ENCODE results near the gene DZIP3.

The DZIP3 gene

DNA sequence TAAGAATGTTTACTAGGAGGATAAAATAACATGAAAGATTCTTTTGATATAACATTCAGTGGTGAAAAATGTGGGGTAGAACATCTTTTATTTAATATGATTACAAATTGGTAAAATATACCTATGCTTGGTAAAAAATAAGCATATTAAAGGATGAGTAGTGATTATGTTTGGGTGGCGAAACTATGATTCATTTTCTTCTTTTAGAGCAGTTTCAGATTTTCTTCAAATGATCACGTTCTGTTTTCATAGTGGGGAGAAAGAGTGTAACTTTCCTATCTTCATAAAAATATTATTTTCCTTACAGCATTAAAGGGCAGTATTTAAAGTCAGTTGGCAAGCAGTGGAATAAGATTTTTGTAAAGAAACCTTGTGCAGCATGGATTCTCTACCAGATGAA, 15.5 kb downstream of the DZIP3 start:
- H3K9me3 ChIP-seq (ENCODE audit: control insufficient read depth, low read length) = no peaks in the 10 kb centered on the region
- no peak overlapping the region for H4K91ac ChIP-seq (ENCODE audit: low read length)
- peaks cover 12% of the 10 kb centered on the region for H3K79me1 ChIP-seq (replicated peaks; ENCODE audit: low read length, poor library complexity, severe bottlenecking)
- H3K4ac ChIP-seq (ENCODE audit: low read depth in 1 of 2, low read length in 2 of 2) = no peak overlapping the region
- no peak overlapping the region for H2BK12ac ChIP-seq (ENCODE audit: low read length in 2 of 2)
- no peak overlapping the region for H2BK5ac ChIP-seq (ENCODE audit: low read depth, low read length, poor library complexity, severe bottlenecking)
- H3K4me1 ChIP-seq (ENCODE audit: control insufficient read depth, insufficient read depth, low read depth, low read length) = no peaks in the 10 kb centered on the region
- H3K23ac ChIP-seq (ENCODE audit: low read length in 2 of 2) = no peak overlapping the region
- H2BK120ac ChIP-seq (ENCODE audit: low read depth, low read length) = no peak overlapping the region
- peaks cover 0 to 4% of the 10 kb centered on the region in 2 experiments for H3K36me3 ChIP-seq (ENCODE audit: control insufficient read depth in 1 of 2, insufficient read depth in 2 of 2, low read depth in 1 of 2, low read length in 2 of 2)
- H3K4me2 ChIP-seq (ENCODE audit: low read length, poor library complexity, severe bottlenecking) = no peak overlapping the region
- no peak overlapping the region for H3K9ac ChIP-seq (ENCODE audit: low read length)
- no peak overlapping the region for H3K18ac ChIP-seq (ENCODE audit: low read depth in 1 of 2, low read length in 2 of 2)
- DNase-seq = no peak
- no peaks in the 10 kb centered on the region for H3K27me3 ChIP-seq (ENCODE audit: control insufficient read depth in 1 of 2, insufficient read depth in 1 of 2, low read length in 2 of 2)
- H3K4me3 ChIP-seq (ENCODE audit: insufficient read depth in 1 of 2, low read depth in 1 of 2, low read length in 2 of 2) = no peak overlapping the region
- H3K14ac ChIP-seq (ENCODE audit: low read length in 2 of 2) = no peak overlapping the region
- WGBS = 100% methylated on average over 1 of the region's 2 CpGs
- H2AK5ac ChIP-seq (ENCODE audit: low read length, severe bottlenecking) = no peak overlapping the region
- H4K8ac ChIP-seq (ENCODE audit: low read length) = no peak overlapping the region
- no peak overlapping the region for H2AFZ ChIP-seq (ENCODE audit: low read depth, low read length)
- H2BK15ac ChIP-seq (ENCODE audit: low read depth, poor library complexity, severe bottlenecking) = no peak overlapping the region
- H3K27ac ChIP-seq (ENCODE audit: low read length, poor library complexity, severe bottlenecking) = no peak overlapping the region

DNA sequence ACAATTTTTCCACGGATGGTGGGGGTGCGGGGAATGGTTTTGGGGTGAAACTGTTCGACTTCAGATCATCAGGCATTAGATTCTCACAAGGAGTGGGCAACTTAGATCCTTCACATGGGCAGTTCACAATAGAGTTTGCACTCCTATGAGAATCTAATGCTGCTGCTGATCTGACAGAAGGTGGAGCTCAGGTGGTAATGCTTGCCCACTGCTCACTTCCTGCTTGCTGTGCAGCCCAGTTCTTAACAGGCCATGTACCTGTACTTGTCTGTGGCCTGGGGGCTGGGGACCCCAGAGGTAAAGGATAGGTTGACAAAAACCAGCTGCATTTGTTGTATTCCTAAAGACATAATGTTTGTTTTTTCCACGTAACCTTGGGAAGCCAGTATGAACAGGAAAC, 16.0 kb downstream of the DZIP3 start:
- Histone ChIP-seq H4K91ac (ENCODE audit: low read length) (no peak overlapping the region), H3K14ac (ENCODE audit: low read length in 2 of 2) (no peak overlapping the region), H2BK15ac (ENCODE audit: low read depth, poor library complexity, severe bottlenecking) (no peak overlapping the region), H4K8ac (ENCODE audit: low read length) (no peak overlapping the region), H3K27me3 (ENCODE audit: control insufficient read depth in 1 of 2, insufficient read depth in 1 of 2, low read length in 2 of 2) (no peaks in the 10 kb centered on the region), H3K36me3 (ENCODE audit: control insufficient read depth in 1 of 2, insufficient read depth in 2 of 2, low read depth in 1 of 2, low read length in 2 of 2) (peaks cover 0 to 4% of the 10 kb centered on the region in 2 experiments), H3K4me2 (ENCODE audit: low read length, poor library complexity, severe bottlenecking) (no peak overlapping the region), H3K79me1 (replicated peaks; ENCODE audit: low read length, poor library complexity, severe bottlenecking) (peaks cover 12% of the 10 kb centered on the region), H2BK5ac (ENCODE audit: low read depth, low read length, poor library complexity, severe bottlenecking) (no peak overlapping the region), H3K4me3 (ENCODE audit: insufficient read depth in 1 of 2, low read depth in 1 of 2, low read length in 2 of 2) (no peak overlapping the region), H3K23ac (ENCODE audit: low read length in 2 of 2) (no peak overlapping the region), H2BK120ac (ENCODE audit: low read depth, low read length) (no peak overlapping the region), H2BK12ac (ENCODE audit: low read length in 2 of 2) (no peak overlapping the region), H3K9me3 (ENCODE audit: control insufficient read depth, low read length) (no peaks in the 10 kb centered on the region), H2AFZ (ENCODE audit: low read depth, low read length) (no peak overlapping the region), H3K4ac (ENCODE audit: low read depth in 1 of 2, low read length in 2 of 2) (no peak overlapping the region), H3K18ac (ENCODE audit: low read depth in 1 of 2, low read length in 2 of 2) (no peak overlapping the region), H3K27ac (ENCODE audit: low read length, poor library complexity, severe bottlenecking) (no peak overlapping the region), H3K9ac (ENCODE audit: low read length) (no peak overlapping the region), H3K4me1 (ENCODE audit: control insufficient read depth, insufficient read depth, low read depth, low read length) (no peaks in the 10 kb centered on the region), H2AK5ac (ENCODE audit: low read length, severe bottlenecking) (no peak overlapping the region)
- no peak for DNase-seq
- 86% methylated on average over 4 of the region's 4 CpGs for WGBS

DNA sequence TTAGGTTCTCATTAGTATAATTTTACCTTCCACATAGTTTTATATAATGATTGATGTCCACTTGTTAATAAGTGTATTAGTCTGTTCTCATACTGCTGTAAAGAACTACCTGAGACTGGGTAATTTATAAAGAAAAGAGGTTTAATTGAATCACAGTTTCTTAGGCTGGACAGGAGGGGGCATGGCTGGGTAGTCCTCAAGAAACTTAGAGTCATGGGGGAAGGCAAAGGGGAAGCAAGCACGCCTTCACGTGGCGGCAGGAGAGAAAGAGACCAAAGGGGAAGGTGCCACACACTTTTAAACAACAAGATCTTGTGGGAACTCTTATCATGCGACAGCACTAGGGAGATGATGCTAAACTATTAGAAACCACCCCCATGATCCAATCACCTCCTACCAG, 19.2 kb downstream of the DZIP3 start:
- H2AFZ ChIP-seq (ENCODE audit: low read depth, low read length) = no peak overlapping the region
- WGBS = 89% methylated on average over 3 of the region's 4 CpGs

DNA sequence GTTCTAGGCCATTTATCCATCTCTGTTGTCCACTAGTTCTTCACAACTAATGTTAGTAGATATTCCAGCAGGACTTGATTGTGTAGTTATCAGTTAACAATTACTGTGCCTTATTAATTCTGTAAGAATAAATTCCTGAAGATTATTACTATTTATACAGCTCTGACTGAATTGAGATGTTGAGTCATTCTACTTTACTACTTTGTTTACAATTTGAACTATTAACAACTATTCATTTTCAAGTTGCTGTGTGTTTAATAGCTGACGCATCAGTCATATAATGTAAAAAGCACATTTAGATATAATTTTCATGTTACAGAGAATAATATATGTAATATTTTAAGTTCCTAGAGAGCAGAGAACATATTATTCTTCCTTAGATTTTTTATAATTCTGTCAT, 21.1 kb downstream of the DZIP3 start:
- H3K4me3 ChIP-seq (ENCODE audit: insufficient read depth in 1 of 2, low read depth in 1 of 2, low read length in 2 of 2) = no peak overlapping the region

More for the DNA sequence above, 19.2 kb downstream of the DZIP3 start:
- Histone ChIP-seq H3K4ac (ENCODE audit: low read depth in 1 of 2, low read length in 2 of 2) (no peak overlapping the region), H3K4me3 (ENCODE audit: insufficient read depth in 1 of 2, low read depth in 1 of 2, low read length in 2 of 2) (no peak overlapping the region), H2AK5ac (ENCODE audit: low read length, severe bottlenecking) (no peak overlapping the region), H3K18ac (ENCODE audit: low read depth in 1 of 2, low read length in 2 of 2) (no peak overlapping the region), H3K14ac (ENCODE audit: low read length in 2 of 2) (no peak overlapping the region), H3K79me1 (replicated peaks; ENCODE audit: low read length, poor library complexity, severe bottlenecking) (peaks cover 8% of the 10 kb centered on the region), H3K36me3 (ENCODE audit: control insufficient read depth in 1 of 2, insufficient read depth in 2 of 2, low read depth in 1 of 2, low read length in 2 of 2) (peaks cover 0 to 9% of the 10 kb centered on the region in 2 experiments), H2BK5ac (ENCODE audit: low read depth, low read length, poor library complexity, severe bottlenecking) (no peak overlapping the region), H2BK120ac (ENCODE audit: low read depth, low read length) (no peak overlapping the region), H3K27ac (ENCODE audit: low read length, poor library complexity, severe bottlenecking) (no peak overlapping the region), H4K8ac (ENCODE audit: low read length) (no peak overlapping the region), H4K91ac (ENCODE audit: low read length) (no peak overlapping the region), H2BK12ac (ENCODE audit: low read length in 2 of 2) (no peak overlapping the region), H3K9ac (ENCODE audit: low read length) (no peak overlapping the region), H2BK15ac (ENCODE audit: low read depth, poor library complexity, severe bottlenecking) (no peak overlapping the region), H3K4me2 (ENCODE audit: low read length, poor library complexity, severe bottlenecking) (no peak overlapping the region), H3K9me3 (ENCODE audit: control insufficient read depth, low read length) (no peaks in the 10 kb centered on the region), H3K23ac (ENCODE audit: low read length in 2 of 2) (no peak overlapping the region), H3K4me1 (ENCODE audit: control insufficient read depth, insufficient read depth, low read depth, low read length) (no peaks in the 10 kb centered on the region), H3K27me3 (ENCODE audit: control insufficient read depth in 1 of 2, insufficient read depth in 1 of 2, low read length in 2 of 2) (no peaks in the 10 kb centered on the region)
- DNase-seq = no peak

More for the DNA sequence above, 21.1 kb downstream of the DZIP3 start:
- Histone ChIP-seq H4K91ac (ENCODE audit: low read length) (no peak overlapping the region), H3K9ac (ENCODE audit: low read length) (no peak overlapping the region), H3K4ac (ENCODE audit: low read depth in 1 of 2, low read length in 2 of 2) (no peak overlapping the region), H2AK5ac (ENCODE audit: low read length, severe bottlenecking) (no peak overlapping the region), H3K4me1 (ENCODE audit: control insufficient read depth, insufficient read depth, low read depth, low read length) (no peaks in the 10 kb centered on the region), H2BK5ac (ENCODE audit: low read depth, low read length, poor library complexity, severe bottlenecking) (no peak overlapping the region), H2BK15ac (ENCODE audit: low read depth, poor library complexity, severe bottlenecking) (no peak overlapping the region), H3K4me2 (ENCODE audit: low read length, poor library complexity, severe bottlenecking) (no peak overlapping the region), H3K18ac (ENCODE audit: low read depth in 1 of 2, low read length in 2 of 2) (no peak overlapping the region), H3K27me3 (ENCODE audit: control insufficient read depth in 1 of 2, insufficient read depth in 1 of 2, low read length in 2 of 2) (no peaks in the 10 kb centered on the region), H3K14ac (ENCODE audit: low read length in 2 of 2) (no peak overlapping the region), H3K27ac (ENCODE audit: low read length, poor library complexity, severe bottlenecking) (no peak overlapping the region), H3K9me3 (ENCODE audit: control insufficient read depth, low read length) (no peaks in the 10 kb centered on the region), H2AFZ (ENCODE audit: low read depth, low read length) (no peak overlapping the region), H3K79me1 (replicated peaks; ENCODE audit: low read length, poor library complexity, severe bottlenecking) (peaks cover 3% of the 10 kb centered on the region), H4K8ac (ENCODE audit: low read length) (no peak overlapping the region), H2BK120ac (ENCODE audit: low read depth, low read length) (no peak overlapping the region), H3K36me3 (ENCODE audit: control insufficient read depth in 1 of 2, insufficient read depth in 2 of 2, low read depth in 1 of 2, low read length in 2 of 2) (peaks cover 0 to 9% of the 10 kb centered on the region in 2 experiments), H2BK12ac (ENCODE audit: low read length in 2 of 2) (no peak overlapping the region), H3K23ac (ENCODE audit: low read length in 2 of 2) (no peak overlapping the region)
- DNase-seq = no peak
- no CpG with 5 or more reads among the region's 1 CpG for WGBS
